Stimulated activated CD4-positive, alpha-beta T cell treated with anti-CD3 and anti-CD28 coated beads, Interleukin-1b, Interleukin-23, amount 100 ng/mL, for 24 hours (primary cell): ENCODE measurements around the gene CFAP100.

Source experiments
- DNase-seq, 4 experiments: peaks; one replicate each; pipeline ENCODE4 v3.0.0-alpha.2; 2020; ENCODE audit warnings: low read depth in 4 of 4, low spot score in 1 of 4

CFAP100 gene

GRCh38 chr3:126356373-126357264 lies 38.1 kb upstream of the CFAP100 start:
- no peak for DNase-seq

DNA sequence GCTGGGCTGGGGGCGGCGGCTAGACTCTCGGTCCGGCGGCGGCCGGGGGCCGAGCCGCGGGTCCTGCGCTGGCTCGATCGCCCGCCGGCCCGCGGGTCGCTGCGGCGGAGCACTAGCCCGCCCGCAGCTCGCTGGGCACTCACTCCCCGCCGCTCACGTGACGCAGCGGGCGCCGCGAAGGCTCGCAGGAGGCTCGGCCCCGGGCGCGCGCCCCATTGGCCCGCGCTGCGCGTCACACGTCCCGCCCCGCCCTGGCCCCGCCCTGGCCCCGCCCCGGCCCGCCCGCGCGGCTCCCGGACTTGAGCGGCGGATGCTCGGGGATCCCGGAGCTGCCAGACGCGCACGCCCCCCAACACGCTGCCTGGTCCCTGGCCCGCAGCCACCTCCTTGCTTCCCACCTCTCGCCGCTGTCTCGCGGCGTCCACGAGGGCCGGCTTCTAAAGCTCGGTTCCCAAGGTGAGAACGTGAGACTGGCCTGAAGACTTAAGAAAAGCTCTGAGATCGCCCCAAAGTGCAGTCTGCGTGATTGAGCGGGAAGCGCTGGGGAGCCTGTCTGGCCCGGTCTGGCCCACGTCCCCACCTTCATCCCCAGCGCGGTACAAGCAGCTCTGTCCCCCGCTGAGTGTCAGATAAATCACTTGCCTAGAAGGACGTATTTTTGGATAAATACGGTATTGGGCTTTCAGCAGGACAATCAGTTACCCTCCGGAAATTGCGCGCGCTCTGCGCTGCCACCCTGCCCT lies 37.2 kb upstream of the CFAP100 start, which contains the start of gene KLF15:
Gene KLF15, minus strand, starts transcription at position 114 of the 743 bp plus-strand sequence. CDS start 4,486 bp downstream, outside the sequence.
- DNase-seq: peak; percentile 38 to 75 (median 64)

- no peak for DNase-seq
Measured at GRCh38 chr3:126358038-126358815, 36.5 kb upstream of the CFAP100 start.

DNA sequence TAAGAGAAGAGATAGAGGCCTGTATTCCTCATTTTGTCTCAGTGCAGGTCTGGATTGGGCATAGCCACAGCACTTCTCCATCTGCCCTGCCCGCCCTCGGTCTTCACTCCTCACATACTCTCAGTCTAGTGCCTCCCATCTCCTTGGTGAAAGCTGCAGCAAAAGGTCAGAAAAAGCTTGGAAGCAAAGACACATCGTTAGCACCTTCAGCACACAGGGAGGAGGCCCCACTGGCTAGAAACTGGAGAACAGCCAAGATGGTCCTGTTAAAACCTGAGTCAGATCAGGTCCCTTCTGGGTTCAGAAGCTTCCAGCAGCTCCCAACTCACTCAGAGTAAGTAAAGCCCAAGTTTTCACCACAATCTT lies 35.9 kb upstream of the CFAP100 start:
- no peak for DNase-seq

DNA sequence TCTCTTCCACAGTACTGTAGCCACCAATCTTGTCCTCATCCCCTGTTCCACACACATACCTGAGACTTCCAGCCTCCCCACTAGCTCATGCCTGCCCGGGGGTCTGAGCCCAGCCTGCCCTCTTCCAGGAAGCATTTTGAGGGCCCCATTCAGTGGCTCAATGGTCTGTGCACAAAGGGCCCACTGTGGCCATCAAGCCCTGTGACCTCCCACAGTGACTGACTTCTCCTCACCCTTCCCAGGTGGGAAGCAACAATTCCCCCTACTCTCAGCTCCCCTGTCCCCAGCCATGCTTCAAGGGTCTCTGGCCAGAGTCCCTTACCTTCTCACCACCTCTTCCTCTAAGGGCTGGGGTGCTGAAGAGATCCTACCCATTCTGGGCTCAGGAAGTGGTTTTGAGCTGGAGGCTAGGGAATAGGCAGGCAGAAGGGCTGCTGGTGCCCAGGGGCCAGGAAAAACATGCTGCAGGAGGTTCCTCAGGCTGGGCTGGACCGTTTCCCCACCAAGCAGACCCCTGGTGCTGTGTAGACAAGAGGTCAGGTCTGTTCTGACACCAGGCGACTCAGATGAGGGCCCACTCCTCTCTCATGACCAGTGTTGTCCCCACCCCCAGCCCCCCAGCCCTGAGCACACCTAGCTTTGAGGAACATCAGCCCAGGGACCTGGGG lies 34.5 kb upstream of the CFAP100 start:
- DNase-seq: no peak

GRCh38 chr3:126360714-126361060 lies 34.0 kb upstream of the CFAP100 start:
- no peak for DNase-seq

DNA sequence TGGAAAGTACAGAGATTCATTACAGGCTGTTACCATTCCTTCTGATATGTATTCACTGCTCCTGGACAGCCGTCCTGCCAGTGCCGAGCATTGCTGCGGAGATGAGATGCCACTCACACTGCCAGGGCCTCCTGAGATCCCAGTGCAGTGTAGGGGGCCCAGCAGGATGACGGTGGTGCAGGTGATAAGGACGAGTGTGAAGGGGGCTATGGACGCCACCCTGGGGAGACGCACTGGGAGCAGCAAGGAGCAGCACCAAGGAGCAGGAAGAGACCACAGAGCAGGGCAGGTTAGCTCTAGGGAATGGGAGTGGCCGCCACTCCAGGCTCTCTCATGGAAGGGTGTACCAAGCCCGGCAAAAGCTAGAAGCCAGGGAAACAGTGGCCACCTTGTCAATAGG lies 33.5 kb upstream of the CFAP100 start:
- DNase-seq: no peak

DNA sequence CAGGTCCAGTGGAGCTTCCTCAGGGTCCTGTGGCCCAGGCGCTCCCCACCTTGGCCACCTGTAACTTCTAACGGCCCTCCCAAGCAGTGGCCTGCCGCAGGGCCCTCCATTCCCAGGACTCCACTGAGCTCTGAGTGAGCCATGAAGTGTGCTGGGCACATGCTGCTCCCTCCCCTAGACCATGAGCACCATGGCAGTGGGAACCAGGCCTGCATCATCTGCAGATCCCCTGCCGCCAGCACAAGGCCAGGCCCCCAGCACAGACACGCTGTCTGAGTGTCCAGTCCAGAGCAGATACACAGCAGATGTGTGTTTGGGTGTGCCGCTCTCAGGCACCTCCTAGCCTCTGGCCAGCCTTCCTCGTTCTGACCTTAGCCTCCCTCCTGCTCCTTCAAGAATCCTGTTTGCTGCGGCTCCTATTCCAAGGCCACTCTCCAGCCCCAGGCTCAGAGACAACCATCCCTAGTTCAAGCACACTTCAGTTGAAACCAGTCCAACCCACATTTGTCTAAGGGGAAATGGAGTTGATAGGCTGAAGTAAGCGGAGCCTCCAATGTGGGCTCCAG lies 30.5 kb upstream of the CFAP100 start:
- DNase-seq: no peak

DNA sequence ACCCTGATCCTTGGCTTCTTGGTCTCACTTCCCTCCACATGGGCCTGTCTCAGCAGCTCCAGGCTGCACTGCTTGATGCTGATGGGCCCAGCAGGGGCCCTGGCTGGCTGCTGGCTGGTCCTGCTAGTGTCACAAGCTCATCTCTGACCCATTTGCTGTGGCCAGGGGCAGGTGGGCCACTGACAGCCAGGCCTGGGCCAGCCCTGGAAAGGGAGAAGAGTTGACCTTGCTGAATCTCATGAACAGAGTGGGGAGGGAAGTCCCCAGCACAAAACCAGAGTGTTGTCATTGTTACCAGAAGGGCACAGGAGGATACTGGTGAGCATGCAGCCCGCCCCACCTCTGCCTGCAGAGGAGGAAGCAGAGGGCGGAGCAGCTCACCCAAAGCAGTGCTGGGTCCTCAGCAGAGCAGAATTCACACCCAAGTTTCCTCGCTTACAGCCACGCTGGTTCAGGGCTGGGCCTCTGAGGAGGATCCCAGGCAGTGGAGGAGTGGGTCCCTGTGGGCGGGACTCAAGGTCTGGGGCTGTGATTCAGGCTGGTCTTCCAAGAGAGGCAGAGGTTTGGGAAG lies 29.9 kb upstream of the CFAP100 start:
- DNase-seq: no peak

DNA sequence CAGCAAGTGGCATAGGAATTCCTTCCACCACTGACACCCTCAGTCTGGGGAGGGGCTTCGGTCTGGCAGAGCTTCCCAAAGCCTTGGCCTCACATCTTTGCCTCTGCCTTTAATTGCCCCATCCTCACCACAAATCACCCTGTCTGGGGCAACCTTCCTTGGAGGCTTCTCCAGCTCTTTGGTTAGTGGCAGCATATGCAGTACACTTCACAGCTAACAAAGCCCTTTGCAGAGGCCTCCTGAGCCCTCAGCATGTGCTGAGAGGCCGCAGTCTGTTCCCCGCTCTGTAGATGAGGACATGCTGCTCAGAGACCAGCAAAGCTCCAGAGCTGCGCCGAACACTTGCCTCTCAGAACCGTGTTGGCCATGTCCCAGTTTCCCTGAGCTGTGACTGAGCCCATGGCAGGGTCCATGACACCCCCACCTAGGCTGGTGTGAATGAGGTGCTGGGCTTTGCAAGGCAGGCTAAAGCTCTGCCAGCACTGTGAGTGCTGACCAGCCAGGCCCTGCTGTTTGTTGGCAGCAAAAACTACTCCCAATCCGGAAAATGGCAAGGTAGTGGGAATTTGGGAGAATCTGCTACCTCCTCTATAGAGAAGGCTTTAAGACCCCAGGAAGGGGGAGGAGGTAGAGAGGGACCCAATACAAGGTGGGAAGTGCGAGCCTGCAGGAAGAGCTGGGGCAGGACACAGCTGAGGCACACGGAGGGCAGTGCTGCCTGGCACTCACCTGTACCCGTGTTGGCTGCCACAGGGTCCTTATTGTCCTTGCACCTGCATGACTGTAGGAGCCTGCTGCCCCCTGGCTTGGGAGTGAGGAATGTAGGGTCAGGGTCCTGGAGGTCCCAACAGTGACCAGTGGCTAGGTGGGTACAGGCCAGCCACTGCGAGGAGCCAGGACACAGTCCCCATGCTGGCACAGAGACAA lies 29.1 kb upstream of the CFAP100 start:
- no peak for DNase-seq

GRCh38 chr3:126367316-126367805 lies 27.3 kb upstream of the CFAP100 start:
- no peak for DNase-seq

DNA sequence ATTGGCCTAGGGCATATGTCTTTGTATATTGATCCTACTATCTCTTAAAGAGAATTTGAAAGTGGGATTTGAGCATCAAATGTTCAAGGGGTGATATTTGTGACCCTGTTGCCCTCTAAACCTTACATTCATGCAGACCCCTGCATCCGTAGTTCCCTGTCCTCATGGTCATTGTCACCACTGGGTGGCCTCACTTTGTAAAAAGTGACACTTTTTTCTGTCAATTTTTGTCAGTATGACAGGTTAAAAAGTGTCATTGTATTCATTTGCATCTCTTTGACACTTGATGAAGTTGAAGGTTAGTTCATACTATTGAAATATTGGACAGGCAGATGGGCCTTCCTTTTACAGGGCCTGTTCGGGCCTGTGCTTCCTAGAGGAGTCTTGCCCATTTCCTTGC lies 25.2 kb upstream of the CFAP100 start:
- DNase-seq: no peak

DNA sequence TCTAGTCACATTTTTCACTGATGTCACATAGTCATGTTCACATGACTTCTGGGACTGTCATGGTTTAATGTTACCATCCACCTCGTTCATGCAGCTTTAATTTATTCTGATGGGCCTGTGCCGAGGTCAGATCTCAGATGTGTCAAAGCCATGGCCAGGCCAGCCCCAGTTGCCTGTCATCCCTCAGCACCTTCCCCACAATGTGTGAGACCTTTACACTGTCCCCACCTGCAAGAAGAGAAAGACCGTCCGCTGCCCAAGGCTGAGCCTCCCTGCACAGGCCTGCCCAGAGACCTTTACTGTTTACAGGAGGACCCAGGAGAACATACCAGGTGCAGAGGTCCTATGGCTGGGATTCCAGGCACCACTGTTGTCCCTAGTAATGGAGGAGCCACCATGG lies 24.7 kb upstream of the CFAP100 start:
- no peak for DNase-seq

GRCh38 chr3:126370606-126371005 lies 24.1 kb upstream of the CFAP100 start:
- no peak for DNase-seq

GRCh38 chr3:126371096-126371705 lies 23.5 kb upstream of the CFAP100 start:
- no peak for DNase-seq

GRCh38 chr3:126372413-126373145 lies 22.1 kb upstream of the CFAP100 start:
- no peak for DNase-seq

- DNase-seq: no peak
Measured at GRCh38 chr3:126373146-126373613, 21.5 kb upstream of the CFAP100 start.
